NCI-H345 treated with DMSO at 0.1 percent for 48 hours (cell line): ENCODE data around the gene EIF4A3.
"Not testable (repeated sequence)": the region's sequence is repeated elsewhere in the genome, so short reads cannot be mapped to it uniquely, and the experiment has no call there.

ENCODE experiments used
- DNase-seq: peaks from one replicate; lab custom pipeline; 2025; ENCODE audit not compliant: unreplicated experiment; lab: John Stamatoyannopoulos, UW

The EIF4A3 gene

DNA sequence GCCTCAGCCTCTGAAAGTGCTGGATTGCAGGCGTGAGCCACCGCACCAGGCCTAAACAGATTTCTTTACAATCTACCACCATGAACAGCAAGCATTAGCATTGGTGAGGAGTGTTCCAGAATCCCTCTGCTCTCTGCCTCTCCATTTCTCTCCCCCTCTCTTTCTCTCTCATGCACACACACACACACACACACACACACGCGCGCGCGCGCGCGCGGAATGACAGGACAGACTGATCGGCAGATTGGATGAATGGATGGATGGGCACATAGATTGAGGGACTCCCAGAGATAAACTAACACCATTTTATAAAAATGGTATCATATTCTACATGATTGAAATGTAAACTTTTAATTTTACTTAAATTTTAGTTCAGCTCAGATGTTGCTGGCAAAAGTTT is 26.2 kb upstream of the EIF4A3 start:
- no peak for DNase-seq

DNA sequence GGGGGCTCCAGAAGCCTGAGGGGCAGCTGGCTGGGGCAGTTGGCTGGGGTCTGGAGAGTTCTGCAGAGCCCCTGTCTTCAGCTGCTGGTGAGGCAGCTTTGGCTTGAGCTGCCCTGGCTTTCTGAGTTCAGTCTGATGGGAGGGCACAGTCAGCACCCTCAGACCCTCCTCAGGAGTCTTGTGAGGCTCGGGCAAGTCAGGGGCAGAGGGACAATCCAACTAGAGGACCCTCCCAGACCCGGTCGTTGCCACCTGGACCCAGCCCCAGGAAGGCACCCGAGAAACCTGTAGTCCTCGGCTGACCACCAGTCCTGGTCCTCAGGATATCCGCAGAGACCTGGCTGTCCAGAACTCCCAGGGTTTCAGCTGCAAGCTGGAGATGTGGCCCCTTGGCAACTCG is 24.8 kb upstream of the EIF4A3 start:
- no peak for DNase-seq

DNA sequence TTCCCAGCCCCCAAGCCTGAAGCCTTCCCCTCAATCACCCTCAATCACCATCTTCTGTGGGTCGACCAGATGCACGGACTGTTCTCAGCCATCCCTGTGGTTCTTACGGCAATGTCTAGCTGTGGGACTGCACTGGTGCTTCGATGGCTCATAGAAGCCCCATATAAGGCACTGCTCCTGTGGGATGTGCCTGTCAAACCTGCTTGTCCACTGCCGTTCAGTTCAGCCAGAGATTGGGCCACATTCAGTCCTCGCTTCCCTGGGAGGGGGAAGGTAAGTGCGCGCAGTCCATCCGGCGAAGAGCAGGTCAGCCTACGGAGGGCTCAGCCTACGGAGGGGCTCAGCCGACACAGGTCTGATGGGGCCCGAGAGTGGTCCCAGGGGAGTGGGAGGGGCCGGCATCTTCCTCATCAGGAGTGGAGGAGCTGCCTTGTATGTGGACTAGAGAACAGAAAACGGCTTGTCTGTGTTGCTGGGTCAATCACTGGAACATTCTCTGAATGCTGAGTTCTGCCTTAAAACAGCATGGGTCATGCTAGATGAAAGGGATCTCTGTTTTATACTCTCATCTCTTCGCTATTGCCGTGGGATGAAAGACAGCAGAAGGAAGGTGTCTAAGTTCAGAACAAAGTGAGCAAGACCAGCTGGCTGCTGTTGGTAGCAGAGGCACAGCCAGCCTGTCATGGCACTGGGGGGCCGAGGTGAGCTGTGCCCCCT is 23.0 kb upstream of the EIF4A3 start, which contains the start of gene CARD14:
TSS of gene CARD14 (plus strand) at position 247 of the 717 bp plus-strand sequence. CDS start 11,409 bp downstream, outside the sequence.
- no peak for DNase-seq

DNA sequence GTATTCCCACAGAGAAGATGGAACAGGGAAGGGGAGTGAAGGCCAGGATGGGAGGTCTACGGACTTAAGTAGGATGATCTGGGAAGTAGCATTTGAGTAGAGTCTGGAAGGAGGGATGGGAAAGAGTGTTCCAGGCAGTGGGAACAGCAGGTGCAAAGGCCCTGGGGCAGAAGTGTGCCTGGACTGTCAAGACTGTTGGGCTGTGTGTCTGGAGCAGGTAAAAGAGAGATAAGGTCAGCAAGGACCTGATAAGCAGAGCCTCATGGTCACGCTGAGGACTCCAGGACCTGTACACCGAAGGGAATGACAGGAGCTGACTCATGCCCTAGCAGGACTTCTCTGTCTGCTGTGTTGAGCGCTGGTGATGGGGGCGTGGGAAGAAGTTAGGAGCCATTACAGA is 22.2 kb upstream of the EIF4A3 start:
- DNase-seq, result no peak

DNA sequence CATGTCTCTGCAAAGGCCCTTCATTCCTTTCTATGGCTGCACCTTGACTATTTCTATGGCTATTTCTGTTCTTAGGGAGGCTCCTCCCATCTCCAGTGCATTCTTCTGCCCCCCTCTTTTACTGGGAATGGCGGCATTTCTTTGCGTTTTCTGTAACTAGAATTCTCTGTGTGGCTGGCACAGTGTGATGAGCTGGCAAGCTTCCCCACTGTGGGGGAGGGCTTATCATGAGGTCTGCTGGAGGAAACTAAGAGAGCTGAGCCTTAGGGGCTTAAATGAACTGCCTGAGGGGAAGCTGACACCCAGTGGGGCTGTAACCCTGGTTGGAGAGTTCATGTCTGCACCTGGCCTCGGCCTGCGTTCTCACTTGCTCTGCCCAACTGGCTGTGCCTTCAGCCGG is 21.4 kb upstream of the EIF4A3 start:
- no peak for DNase-seq

DNA sequence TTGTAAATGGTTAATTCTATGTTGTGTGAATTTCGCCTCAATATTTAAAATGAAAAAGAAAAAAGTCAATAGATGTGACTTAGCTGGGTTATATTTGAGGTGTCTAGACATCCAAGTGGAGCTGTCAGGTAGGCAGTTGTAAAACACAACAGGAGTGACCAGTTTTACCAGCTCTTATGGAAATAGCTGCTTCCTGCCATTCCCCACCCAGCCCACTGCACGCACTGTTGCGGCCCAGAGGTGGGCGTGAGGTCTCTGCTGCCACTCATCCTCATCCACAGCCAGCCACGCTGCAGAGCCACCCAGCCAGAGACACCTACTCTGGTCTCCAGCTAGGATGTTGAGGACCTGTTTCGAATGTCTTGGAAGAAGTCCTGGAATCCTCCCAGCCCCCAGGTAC is 19.5 kb upstream of the EIF4A3 start:
- no peak for DNase-seq

DNA sequence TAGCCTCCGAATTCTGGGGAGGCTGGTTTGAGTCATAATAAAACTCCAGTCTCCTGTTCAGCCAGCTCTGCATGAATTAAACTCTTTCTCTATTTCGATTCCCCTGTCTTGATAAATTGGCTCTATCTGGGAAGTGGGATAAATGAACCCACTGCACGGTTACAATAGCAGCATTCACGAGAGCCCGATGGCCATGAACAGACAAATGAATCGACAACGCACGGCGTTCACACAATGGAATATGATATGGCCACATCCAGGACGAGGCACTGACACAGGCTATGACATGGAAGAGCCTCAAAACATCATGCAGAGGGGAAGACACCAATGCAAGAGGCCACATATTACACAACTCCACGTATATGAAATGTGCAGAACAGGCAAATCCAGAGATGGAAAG is 17.3 kb upstream of the EIF4A3 start:
- no peak for DNase-seq

DNA sequence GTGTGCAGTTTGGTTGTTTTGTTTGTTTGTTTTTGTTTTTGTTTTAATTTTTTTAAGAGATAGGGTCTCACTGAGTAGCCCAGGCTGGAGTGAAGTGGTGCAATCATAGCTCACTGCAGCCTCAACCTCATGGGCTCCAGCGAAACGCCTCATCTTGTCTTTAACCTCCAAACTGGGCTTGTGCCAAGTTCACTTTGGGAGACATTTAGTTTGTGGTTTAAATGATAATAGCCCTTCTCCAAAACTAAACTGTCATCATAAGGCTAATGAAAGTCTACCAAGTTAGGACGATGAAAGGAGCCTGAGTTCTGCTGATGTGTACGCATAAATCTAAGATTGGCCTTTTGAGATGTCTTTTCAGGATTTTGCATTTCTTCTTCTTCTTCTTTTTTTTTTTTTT is 16.4 kb upstream of the EIF4A3 start:
- no peak for DNase-seq

DNA sequence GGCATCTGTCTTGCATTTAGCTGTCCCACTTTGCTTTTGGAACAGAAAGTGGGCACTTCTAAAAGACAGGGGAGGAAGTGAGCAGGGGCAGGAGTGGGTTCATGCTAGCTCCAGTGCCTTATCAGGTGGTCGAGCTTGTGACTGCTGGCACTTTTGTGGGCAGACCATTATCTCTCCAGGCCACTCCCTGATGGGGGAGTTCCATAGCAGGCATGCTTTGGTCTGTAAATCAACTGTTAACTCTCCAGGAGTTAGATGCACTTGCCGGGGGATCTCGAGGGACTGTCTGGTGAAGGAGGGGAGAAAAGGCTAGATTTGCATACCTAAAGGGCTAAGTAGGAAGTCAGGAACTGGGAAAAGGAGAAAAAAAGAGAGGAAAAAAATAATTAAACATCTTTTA is 13.6 kb upstream of the EIF4A3 start:
- DNase-seq, result no peak

DNA sequence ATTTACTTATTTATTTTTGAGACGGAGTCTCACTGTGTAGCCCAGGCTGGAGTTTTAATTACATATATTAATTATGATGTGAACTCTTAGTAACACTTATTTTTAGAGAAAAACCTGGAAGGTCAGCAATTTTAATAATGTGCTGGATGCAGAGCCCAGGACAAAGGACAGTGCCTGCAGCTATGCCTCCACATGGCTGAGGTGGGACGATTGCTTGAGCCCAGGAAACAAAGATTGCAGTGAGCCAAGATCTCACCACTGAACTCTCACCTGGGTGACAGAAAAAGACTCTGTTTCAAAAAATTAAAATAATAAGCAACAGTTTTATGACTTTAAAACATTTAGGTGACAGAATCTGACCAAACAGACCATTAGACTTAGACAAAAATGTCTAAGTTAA is 11.9 kb upstream of the EIF4A3 start:
- DNase-seq, result no peak

DNA sequence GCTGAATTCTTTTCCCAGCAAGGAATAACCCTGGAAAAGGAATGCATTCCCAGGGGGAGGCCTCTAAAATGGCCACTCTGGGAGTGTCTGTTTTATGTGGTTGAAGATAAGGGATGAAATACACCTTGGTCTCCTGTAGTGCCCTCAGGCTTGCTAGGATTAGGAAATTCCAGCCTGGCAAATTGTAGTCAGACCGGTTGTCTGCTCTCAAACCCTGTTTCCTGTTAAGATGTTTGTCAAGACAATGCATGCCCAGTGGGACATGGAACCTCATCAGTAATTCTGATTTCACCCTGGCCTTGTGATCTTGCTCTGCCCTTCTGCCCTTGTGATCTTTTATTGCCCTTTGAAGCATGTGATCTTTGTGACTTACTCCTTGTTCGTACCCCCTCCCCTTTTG is 8.7 kb upstream of the EIF4A3 start:
- DNase-seq, result not testable (repeated sequence)

DNA sequence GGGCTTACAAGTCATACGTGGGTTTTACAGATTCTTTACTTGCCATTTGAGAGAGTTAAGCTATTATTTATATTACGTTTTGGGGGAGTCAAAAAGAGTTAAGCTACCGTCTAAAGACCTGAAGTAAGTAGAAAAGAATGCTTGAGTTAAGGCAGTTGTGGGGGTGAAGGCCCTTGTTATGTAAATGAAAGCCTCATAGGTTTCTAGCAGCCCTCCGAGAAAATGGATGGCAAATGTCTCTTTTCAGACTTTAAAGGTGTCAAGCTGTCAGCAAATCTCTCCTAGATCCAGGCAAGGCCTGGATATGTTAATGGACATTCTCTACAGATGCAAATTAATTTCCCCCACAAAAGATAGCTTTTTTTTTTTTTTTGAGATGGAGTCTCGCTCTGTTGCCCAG is 7.2 kb upstream of the EIF4A3 start:
- no peak for DNase-seq

DNA sequence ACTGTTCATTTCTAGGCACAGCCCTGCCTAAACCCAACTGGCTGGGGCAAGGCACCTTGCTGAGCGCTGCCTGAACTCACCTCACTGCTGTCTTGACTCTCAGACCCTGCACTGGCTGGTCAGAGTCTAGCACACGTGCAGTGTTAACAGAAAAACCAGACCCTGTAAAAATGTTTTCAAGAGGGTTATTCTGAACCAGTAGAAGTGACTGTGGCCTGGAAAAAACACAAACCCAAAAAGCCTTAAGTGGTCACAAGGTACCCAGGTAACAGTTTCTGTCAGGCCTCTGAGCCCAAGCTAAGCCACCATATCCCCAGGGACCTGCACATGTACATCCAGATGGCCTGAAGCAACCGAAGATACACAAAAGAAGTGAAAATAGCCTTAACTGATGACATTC is 6.1 kb upstream of the EIF4A3 start:
- DNase-seq, result no peak

DNA sequence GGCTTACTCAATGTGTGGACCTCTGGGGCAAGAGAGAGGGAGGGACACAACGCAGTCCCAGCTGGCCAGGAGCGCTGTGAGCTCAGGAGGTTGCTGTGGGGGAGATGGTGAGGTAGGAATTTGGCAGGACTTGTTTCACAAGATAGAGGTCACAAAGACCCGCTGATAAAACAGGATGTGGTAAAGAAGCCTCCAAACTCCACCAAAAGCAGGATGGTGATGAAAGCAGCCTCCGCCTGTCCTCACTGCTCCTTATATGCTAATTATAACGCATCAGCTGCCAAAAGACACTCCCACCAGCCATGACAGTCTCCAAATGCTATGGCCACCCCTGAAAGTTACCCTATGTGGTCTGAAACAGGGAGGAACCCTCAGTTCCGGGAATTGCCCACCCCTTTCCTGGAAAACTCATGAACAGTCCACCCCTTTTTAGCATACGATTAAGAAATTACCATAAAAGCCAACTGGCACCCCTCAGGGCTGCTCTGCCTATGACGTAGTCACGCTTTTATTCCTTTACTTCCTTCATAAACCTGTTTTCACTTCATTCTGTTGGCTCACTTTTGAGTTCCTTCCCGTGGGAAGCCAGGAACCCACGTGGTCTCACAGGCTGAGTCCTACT is 5.3 kb upstream of the EIF4A3 start:
- DNase-seq, result no peak

DNA sequence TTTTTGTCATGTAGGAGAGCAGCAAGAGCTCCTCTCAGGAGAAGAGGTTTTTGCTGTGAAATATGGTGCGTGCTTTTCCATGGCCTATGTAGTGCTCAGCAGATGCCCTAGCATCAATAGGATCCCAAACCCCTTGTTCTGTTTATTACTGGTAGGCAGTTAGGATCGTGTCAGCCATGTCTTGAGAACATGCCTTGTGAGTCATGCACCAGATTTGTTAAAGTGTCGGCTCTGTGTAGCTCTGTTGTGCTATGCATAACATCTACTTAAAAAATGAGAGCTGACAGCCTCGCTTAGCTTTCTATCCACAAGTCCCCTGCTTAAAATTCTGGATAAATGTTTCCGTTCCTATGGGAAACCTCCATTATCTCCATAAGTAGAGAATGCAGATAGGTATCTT is 4.4 kb upstream of the EIF4A3 start:
- no peak for DNase-seq

DNA sequence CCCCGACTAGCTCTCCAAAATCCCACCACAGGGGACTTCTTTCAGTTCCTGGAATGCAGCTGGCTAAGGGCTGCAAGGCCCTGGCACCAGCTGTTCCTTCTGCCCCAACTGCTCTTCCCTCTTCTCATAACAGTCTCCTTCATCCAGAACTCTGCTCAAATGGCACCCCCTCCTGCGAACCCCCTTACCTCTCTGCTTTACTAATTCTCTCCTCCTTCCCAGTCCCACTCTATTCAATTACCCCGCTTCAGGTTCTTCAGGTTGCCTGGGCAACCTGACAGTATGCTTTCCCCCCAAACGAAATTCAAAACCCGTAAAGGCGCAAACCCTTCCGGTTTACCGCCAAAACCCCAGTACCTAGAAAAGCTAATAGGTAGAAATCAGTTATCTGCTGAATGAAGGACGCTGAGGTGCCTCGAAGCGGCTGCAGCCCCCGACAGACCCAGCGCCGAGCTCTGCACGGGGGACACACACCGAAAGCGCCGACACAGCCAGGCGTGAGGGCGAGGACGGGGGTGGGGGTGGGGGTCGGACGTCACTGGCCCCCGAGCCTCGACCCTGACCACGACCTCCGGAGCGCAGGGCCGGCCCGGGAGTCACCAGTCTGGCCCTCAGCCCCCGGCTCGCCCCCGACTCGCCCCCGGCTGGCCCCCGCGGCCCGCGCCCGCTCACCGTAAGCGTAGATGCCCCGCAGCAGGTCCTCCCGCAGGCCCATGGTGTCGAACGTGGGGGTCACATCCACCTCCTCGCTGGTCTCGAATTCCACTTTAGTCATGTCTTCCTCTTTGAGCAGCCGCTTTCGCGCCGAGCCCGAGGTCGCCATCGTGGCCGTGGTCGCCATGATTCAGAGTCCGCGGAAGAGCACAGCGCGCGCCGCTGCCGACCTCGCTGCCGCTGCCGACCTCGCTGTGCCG is 550 bp downstream of the EIF4A3 start:
- no peak for DNase-seq

DNA sequence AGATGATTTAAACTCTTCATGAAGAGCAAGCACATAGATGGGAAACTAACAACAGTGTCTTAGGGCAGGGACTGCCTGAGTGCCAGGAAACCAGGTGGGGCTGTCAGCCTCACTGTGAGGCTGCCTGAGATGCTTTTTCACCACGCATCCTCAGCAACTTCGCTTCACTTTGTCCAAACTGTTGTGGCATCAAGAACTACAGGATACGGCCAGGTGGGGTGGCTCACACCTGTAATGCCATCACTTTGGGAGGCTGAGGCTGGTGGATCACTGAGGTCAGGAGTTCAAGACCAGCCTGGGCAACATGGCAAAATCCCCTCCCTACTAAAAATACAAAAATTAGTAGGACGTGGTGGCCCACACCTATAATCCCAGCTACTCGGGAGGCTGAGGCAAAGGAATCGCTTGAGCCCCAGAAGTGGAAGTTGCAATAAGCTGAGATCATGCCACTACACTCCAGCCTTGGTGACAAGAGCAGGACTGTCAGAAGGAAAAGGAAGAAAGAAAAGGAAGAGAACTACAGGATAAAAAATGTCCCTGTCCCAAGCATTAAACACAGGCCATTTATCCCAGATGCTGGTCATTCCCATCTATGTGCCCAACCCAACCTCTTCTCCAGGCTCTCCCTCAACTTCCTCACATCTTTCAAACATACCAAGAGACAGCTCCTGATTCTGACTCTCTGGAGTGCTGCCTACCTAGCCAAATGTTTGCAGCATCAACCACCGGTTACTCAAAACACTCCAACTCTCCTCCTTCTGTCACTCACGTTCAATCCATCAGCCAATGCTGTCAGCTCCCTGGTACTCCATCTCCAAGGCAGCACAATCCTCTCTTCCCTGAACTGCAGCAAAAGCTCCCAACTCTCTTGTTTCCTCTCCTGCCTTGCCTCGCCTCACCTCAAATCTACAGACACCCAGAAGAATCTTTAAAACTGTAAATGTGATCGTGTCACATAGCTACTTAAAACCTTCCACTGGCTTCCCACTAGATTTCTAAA is 1.6 kb downstream of the EIF4A3 start:
- DNase-seq, result no peak

DNA sequence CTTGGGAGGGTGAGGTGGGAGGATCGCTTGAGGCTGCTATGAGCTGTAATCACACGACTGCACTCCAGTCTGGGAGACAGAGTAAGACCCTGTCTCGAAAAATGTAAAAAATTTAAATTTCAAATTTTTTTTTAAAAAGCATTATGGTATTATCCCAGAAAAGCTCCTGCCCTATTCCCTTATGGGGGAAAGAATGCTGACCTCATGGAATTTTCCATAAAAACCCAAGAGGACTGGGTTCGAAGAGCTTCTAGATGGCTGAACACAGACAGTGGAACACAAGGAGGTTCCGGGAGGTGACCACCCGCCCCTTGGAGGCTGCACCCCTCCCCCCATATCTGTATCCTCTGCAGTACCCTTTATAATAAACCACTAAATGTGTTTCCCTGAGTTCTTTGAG is 4.0 kb downstream of the EIF4A3 start:
- DNase-seq, result no peak

DNA sequence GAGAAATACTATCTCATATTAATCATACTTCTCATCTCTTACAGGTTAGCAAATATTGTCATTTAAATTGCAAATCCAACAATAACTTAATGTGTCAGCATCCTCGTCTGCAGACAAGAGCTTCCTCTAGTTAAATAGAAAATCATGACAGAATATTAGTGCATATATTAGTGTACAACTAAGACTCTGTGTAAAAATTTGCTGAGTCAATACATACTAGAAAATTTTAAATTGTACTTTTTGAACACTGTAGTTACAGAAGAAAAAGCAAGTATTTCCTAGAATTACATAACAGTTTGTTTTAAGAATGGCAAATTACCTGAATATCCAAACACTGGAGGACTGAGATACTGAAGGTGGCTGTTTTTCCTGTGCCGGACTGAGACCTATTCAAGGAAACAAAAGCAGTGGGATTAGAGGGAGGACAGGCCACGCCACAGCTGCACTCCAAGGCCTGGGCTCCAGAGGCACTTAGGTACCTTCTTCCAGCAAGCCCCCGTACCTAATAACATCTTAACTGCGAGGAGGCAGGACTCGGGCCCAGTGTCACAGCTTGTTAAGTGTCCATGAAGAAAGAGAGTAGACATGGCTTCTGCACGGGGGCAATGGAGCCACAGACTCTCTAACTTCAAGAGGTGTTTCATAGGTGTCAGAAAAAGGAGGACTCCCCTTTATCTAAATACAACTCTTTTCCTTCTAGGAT is 5.3 kb downstream of the EIF4A3 start:
- DNase-seq, result no peak

DNA sequence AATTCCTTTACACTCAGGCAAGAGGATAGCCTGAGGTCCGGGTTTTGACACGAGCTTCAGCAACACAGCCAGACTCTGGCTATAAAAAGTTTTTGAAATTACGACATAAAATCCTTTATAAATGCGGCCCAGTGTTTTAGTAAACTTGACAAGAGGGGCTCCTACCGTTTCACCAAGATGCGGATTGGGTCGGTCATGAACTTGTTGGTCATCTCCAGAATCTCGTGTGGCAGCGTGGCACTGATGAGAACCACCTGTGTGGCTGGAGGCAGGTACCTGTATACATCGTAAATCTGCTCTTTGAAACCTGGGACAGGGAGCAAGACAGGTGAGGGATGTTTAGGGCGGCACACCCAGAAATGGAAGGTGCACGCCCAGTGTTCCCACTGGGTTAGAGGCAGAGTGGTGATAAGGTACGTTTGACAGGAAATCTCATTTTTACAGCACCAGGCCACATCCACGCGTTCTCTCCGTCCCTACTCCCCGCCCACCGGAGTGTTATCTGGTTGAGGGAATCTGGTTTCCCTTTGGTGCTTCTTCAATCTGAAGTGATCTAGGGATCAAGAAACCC is 8.0 kb downstream of the EIF4A3 start:
- DNase-seq, result no peak
